Activated naive CD4-positive, alpha-beta T cell treated with anti-CD3 and anti-CD28 coated beads for 36 hours (primary cell): ENCODE data around the gene FBXO8. TPM values are rescaled to one million over a fixed set of nuclear protein-coding genes. Genes with fewer than 3 reads are reported as not detected.

Source experiments
- CTCF ChIA-PET: fragments of 350-600 bp; sonication (Branson Sonifier 250); formaldehyde crosslinking; loops from one replicate; lab custom pipeline; 2021; ENCODE audit warnings: antibody characterized with exemption; lab: Charles Lee
- DNase-seq: peaks from one replicate; pipeline ENCODE4 v3.0.0-alpha.2; 2020
- H3K27ac Mint-ChIP-seq: one replicate; pipeline ENCODE4 v1.8.0; 2021; ENCODE audit warnings: mild to moderate bottlenecking, mixed read lengths
- H3K27me3 Mint-ChIP-seq: one replicate; pipeline ENCODE4 v1.8.0; 2021; ENCODE audit warnings: low read depth, mixed read lengths
- H3K36me3 Mint-ChIP-seq: one replicate; pipeline ENCODE4 v1.8.0; 2021; ENCODE audit warnings: low read depth, mixed read lengths
- H3K4me1 Mint-ChIP-seq: one replicate; pipeline ENCODE4 v1.8.0; 2021; ENCODE audit warnings: low read depth, mixed read lengths
- H3K4me3 Mint-ChIP-seq: one replicate; pipeline ENCODE4 v1.8.0; 2021; ENCODE audit warnings: mild to moderate bottlenecking, moderate library complexity, mixed read lengths
- H3K9me3 Mint-ChIP-seq: one replicate; pipeline ENCODE4 v1.8.0; 2021; ENCODE audit warnings: mixed read lengths
- intact Hi-C: fragments of 100-400 bp; cut with micrococcal nuclease; formaldehyde crosslinking; loops from one replicate; pipeline ENCODE4 v1.15.1; 2023
- total RNA-seq, 2 experiments: library from RNA; stranded (reverse); gene quantifications; one replicate each; pipeline ENCODE4 v1.2.3, GENCODE V29; 2021

Gene FBXO8
- total RNA-seq, 2 experiments from 2014 or later, result 19.9 to 21.2 TPM

- H3K36me3 Mint-ChIP-seq, result peaks cover 10% of the 10 kb centered on the region
- H3K4me1 Mint-ChIP-seq, result peaks cover 8% of the 10 kb centered on the region
- H3K4me3 Mint-ChIP-seq, result no peak overlapping the region
- H3K9me3 Mint-ChIP-seq, result no peaks in the 10 kb centered on the region
- CTCF ChIA-PET, result no interaction called here
- intact Hi-C loops, result no loop called here
- DNase-seq, result no peak
- no peaks in the 10 kb centered on the region for H3K27me3 Mint-ChIP-seq
- H3K27ac Mint-ChIP-seq, result no peak overlapping the region
Measured at GRCh38 chr4:174260099-174260498, 23.4 kb downstream of the FBXO8 start.

DNA sequence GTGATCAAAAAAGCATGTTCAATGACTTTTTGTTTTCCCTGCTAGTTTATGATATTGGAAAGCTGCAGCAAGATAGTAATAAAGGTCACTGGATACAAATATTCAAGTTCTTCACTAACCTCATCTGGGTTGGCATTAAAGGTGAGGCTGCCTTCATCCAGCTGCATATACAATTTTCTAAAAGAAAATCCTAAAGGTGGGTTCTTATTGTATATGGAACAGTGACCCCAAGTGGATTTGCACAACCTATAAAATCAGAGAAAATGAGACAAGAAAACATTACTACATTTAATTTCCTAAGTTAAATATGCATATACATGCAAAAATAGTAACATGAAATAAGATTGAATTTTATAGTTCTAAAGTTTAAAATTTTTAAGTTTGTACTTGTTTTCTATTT, 23.9 kb downstream of the FBXO8 start:
- CTCF ChIA-PET, result no interaction called here
- Mint-ChIP-seq H3K27me3 (no peaks in the 10 kb centered on the region), H3K36me3 (peaks cover 13% of the 10 kb centered on the region), H3K4me1 (peaks cover 5% of the 10 kb centered on the region), H3K27ac (no peak overlapping the region), H3K4me3 (no peak overlapping the region), H3K9me3 (no peaks in the 10 kb centered on the region)
- DNase-seq, result no peak
- intact Hi-C loops, result loop anchor here (2.0 kb wide), 1 partner anchor 23 kb away; the partner anchor contains the start of genes CEP44 and FBXO8

GRCh38 chr4:174256277-174256713, 27.2 kb downstream of the FBXO8 start:
- Mint-ChIP-seq H3K4me1 (peaks cover 9% of the 10 kb centered on the region), H3K27me3 (no peaks in the 10 kb centered on the region), H3K4me3 (no peak overlapping the region), H3K9me3 (no peaks in the 10 kb centered on the region), H3K27ac (no peak overlapping the region), H3K36me3 (peaks cover 11% of the 10 kb centered on the region)
- CTCF ChIA-PET, result interaction anchor here (0.5 kb wide), 1 partner anchor 333 kb away, joined by 5 read pairs; no protein-coding TSS in a partner anchor
- intact Hi-C loops, result no loop called here
- DNase-seq, result no peak

DNA sequence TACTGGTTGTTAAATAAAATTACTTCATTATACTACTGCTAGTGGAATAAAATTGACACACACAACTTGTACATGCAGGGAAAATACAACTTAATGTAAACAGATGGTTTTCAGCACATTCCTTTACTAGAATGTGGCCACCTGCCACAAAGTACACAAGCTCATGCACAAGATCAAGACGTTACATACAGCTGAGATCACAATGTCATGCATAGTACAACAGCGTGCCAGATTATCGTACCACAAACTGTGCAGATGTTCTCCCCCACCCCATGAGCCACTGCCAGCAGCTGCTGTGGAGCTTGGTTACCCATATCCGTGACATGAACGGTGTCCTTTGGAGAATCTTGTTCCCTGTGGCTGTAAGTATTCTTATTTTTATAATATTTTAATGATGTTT, 27.7 kb downstream of the FBXO8 start:
- intact Hi-C loops, result no loop called here
- no peak for DNase-seq
- no peak overlapping the region for H3K4me3 Mint-ChIP-seq
- peaks cover 9% of the 10 kb centered on the region for H3K4me1 Mint-ChIP-seq
- no peak overlapping the region for H3K27ac Mint-ChIP-seq
- CTCF ChIA-PET, result no interaction called here
- H3K36me3 Mint-ChIP-seq, result peaks cover 11% of the 10 kb centered on the region
- no peaks in the 10 kb centered on the region for H3K27me3 Mint-ChIP-seq
- no peaks in the 10 kb centered on the region for H3K9me3 Mint-ChIP-seq

DNA sequence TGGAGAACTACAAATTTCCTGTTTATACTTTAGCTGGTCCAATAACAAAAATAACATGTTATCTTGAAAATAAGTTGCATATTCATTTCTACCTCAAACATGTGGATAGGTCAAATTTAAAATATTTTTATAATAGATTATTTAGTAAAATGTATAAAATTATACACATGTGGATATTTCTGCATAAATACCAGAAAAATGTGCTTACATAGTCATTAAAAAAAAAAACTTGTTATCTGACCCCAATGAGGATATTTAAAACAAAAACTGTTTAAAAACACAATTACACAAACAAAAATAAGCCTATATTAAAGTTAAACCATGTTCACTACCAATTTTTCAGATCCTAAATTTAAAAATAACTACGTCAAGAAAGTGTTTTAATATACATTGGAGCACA, 28.1 kb downstream of the FBXO8 start:
- peaks cover 11% of the 10 kb centered on the region for H3K36me3 Mint-ChIP-seq
- no peak for DNase-seq
- H3K4me3 Mint-ChIP-seq, result no peak overlapping the region
- CTCF ChIA-PET, result no interaction called here
- intact Hi-C loops, result no loop called here
- H3K27ac Mint-ChIP-seq, result no peak overlapping the region
- no peaks in the 10 kb centered on the region for H3K9me3 Mint-ChIP-seq
- H3K4me1 Mint-ChIP-seq, result peaks cover 9% of the 10 kb centered on the region
- no peaks in the 10 kb centered on the region for H3K27me3 Mint-ChIP-seq

GRCh38 chr4:174254613-174255012, 28.9 kb downstream of the FBXO8 start:
- intact Hi-C loops, result no loop called here
- Mint-ChIP-seq H3K27me3 (no peaks in the 10 kb centered on the region), H3K27ac (no peak overlapping the region), H3K9me3 (no peaks in the 10 kb centered on the region), H3K4me1 (peaks cover 9% of the 10 kb centered on the region), H3K36me3 (peaks cover 9% of the 10 kb centered on the region), H3K4me3 (no peak overlapping the region)
- DNase-seq, result no peak
- CTCF ChIA-PET, result no interaction called here

DNA sequence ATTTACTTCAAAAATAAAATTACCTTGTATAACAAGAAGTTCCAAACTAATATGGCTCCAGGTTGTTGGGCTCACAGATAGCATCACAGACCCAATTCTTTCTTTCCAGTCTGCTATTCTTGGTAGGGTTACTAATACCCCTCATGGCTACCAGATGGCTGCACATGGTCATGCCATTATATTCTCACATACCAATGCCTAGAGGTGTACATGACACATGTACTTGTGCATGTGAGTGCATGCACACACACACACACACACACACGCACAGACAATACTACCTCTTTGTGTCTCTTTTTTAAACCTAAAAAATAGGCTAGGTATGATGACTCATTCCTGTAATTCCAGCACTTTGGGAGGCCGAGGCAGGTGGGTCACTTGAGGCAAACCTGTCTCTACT, 31.1 kb downstream of the FBXO8 start:
- peaks cover 9% of the 10 kb centered on the region for H3K36me3 Mint-ChIP-seq
- no peak for DNase-seq
- H3K9me3 Mint-ChIP-seq, result no peaks in the 10 kb centered on the region
- H3K4me3 Mint-ChIP-seq, result no peak overlapping the region
- no peaks in the 10 kb centered on the region for H3K27me3 Mint-ChIP-seq
- intact Hi-C loops, result no loop called here
- H3K4me1 Mint-ChIP-seq, result peaks cover 9% of the 10 kb centered on the region
- CTCF ChIA-PET, result no interaction called here
- H3K27ac Mint-ChIP-seq, result no peak overlapping the region

GRCh38 chr4:174248407-174248806, 35.1 kb downstream of the FBXO8 start:
- H3K36me3 Mint-ChIP-seq, result no peaks in the 10 kb centered on the region
- H3K4me1 Mint-ChIP-seq, result peaks cover 2% of the 10 kb centered on the region
- H3K9me3 Mint-ChIP-seq, result no peaks in the 10 kb centered on the region
- no peak for DNase-seq
- H3K4me3 Mint-ChIP-seq, result no peak overlapping the region
- H3K27me3 Mint-ChIP-seq, result no peaks in the 10 kb centered on the region
- intact Hi-C loops, result no loop called here
- CTCF ChIA-PET, result no interaction called here
- no peak overlapping the region for H3K27ac Mint-ChIP-seq

GRCh38 chr4:174245714-174246113, 37.8 kb downstream of the FBXO8 start:
- CTCF ChIA-PET, result no interaction called here
- H3K27ac Mint-ChIP-seq, result no peak overlapping the region
- H3K36me3 Mint-ChIP-seq, result no peaks in the 10 kb centered on the region
- H3K4me3 Mint-ChIP-seq, result no peak overlapping the region
- no peaks in the 10 kb centered on the region for H3K27me3 Mint-ChIP-seq
- no peak for DNase-seq
- intact Hi-C loops, result no loop called here
- no peaks in the 10 kb centered on the region for H3K4me1 Mint-ChIP-seq
- no peaks in the 10 kb centered on the region for H3K9me3 Mint-ChIP-seq

- no peak for DNase-seq
- no peak overlapping the region for H3K4me3 Mint-ChIP-seq
- CTCF ChIA-PET, result no interaction called here
- intact Hi-C loops, result no loop called here
- no peaks in the 10 kb centered on the region for H3K36me3 Mint-ChIP-seq
- H3K9me3 Mint-ChIP-seq, result no peaks in the 10 kb centered on the region
- H3K4me1 Mint-ChIP-seq, result no peaks in the 10 kb centered on the region
- H3K27me3 Mint-ChIP-seq, result no peaks in the 10 kb centered on the region
- no peak overlapping the region for H3K27ac Mint-ChIP-seq
Measured at GRCh38 chr4:174244441-174244840, 39.0 kb downstream of the FBXO8 start.

DNA sequence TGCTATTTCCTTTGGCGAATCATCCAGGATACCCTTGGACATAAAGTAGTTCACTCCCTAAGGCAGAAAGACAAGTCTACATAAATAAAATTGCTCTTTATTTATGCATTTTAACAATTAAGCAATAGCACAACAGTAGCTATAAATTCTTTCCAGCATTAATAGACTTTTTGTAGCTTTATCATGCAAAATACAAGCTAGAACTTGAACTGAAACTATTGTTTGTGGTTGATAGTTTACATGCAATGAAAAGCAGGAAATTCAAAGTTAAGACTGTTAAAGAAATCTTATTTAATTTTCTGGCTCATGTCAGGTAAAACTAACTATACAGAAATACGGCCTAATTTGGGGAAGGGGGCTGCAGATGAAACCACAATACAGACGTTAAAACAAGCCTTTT, 42.3 kb downstream of the FBXO8 start:
- no peaks in the 10 kb centered on the region for H3K27me3 Mint-ChIP-seq
- H3K36me3 Mint-ChIP-seq, result peaks cover 4% of the 10 kb centered on the region
- H3K9me3 Mint-ChIP-seq, result no peaks in the 10 kb centered on the region
- CTCF ChIA-PET, result interaction anchor here (0.6 kb wide), 1 partner anchor 39 kb away, joined by 5 read pairs; no protein-coding TSS in a partner anchor
- H3K4me1 Mint-ChIP-seq, result no peaks in the 10 kb centered on the region
- no peak overlapping the region for H3K4me3 Mint-ChIP-seq
- no peak for DNase-seq
- intact Hi-C loops, result no loop called here
- no peak overlapping the region for H3K27ac Mint-ChIP-seq

GRCh38 chr4:174236359-174236758, 47.1 kb downstream of the FBXO8 start:
- Mint-ChIP-seq H3K4me1 (no peaks in the 10 kb centered on the region), H3K4me3 (no peak overlapping the region), H3K27ac (no peak overlapping the region), H3K27me3 (no peaks in the 10 kb centered on the region), H3K9me3 (no peaks in the 10 kb centered on the region), H3K36me3 (peaks cover 5% of the 10 kb centered on the region)
- DNase-seq, result no peak
- intact Hi-C loops, result no loop called here
- CTCF ChIA-PET, result interaction anchor here (1.8 kb wide), 1 partner anchor 14 kb away, joined by 5 read pairs; no protein-coding TSS in a partner anchor

- Mint-ChIP-seq H3K9me3 (no peaks in the 10 kb centered on the region), H3K4me3 (no peak overlapping the region), H3K27ac (no peak overlapping the region), H3K27me3 (peaks cover 6% of the 10 kb centered on the region), H3K4me1 (no peaks in the 10 kb centered on the region), H3K36me3 (peaks cover 1% of the 10 kb centered on the region)
- CTCF ChIA-PET, result no interaction called here
- intact Hi-C loops, result no loop called here
- no peak for DNase-seq
Measured at GRCh38 chr4:174230680-174231079, 52.8 kb downstream of the FBXO8 start.
